ENCODE results near the gene CELA2B. TPM values are rescaled to one million over a fixed set of nuclear protein-coding genes. Genes with fewer than 3 reads are reported as not detected.
"Not testable (repeated sequence)": the region's sequence is repeated elsewhere in the genome, so short reads cannot be mapped to it uniquely, and the experiment has no call there.

The CELA2B gene
- total and polyA plus RNA-seq, 5 donors, result not detected

GRCh38 chr1:15469361-15469760 is 6.5 kb upstream of the CELA2B start:
- Histone ChIP-seq H3K4me3 (ENCODE audit: low read length) (no peak overlapping the region), H3K27me3 (ENCODE audit: control insufficient read depth, insufficient read depth) (no peaks in the 10 kb centered on the region), H3K27ac (ENCODE audit: low read length) (no peak overlapping the region), H3K9me3 (ENCODE audit: control insufficient read depth, low read length) (no peaks in the 10 kb centered on the region), H3K4me1 (ENCODE audit: control insufficient read depth, insufficient read depth, low read length) (no peaks in the 10 kb centered on the region)
- ATAC-seq, result no peak
- DNase-seq, result no peak
- intact Hi-C loops (cut with DNase I), result no loop called here
- 58% methylated on average over 3 of the region's 3 CpGs for WGBS

GRCh38 chr1:15469821-15470448 is 6.0 kb upstream of the CELA2B start:
- H3K27ac ChIP-seq (ENCODE audit: low read length); H3K9me3 ChIP-seq (ENCODE audit: control insufficient read depth, low read length); intact Hi-C loops (cut with DNase I); H3K4me1 ChIP-seq (ENCODE audit: control insufficient read depth, insufficient read depth, low read length); H3K4me3 ChIP-seq (ENCODE audit: low read length); H3K27me3 ChIP-seq (ENCODE audit: control insufficient read depth, insufficient read depth); ATAC-seq: not testable (repeated sequence)
- DNase-seq, result peak in 1 of 3 donors; percentile 11
- WGBS, result 86% methylated on average over 9 of the region's 9 CpGs

- H3K27me3 ChIP-seq (ENCODE audit: control insufficient read depth, insufficient read depth); H3K4me3 ChIP-seq (ENCODE audit: low read length); DNase-seq; H3K4me1 ChIP-seq (ENCODE audit: control insufficient read depth, insufficient read depth, low read length); intact Hi-C loops (cut with DNase I); ATAC-seq; H3K9me3 ChIP-seq (ENCODE audit: control insufficient read depth, low read length); H3K27ac ChIP-seq (ENCODE audit: low read length): not testable (repeated sequence)
- 93% methylated on average over 5 of the region's 5 CpGs for WGBS
Measured at GRCh38 chr1:15471067-15471466, 4.8 kb upstream of the CELA2B start.

GRCh38 chr1:15471723-15472122 is 4.2 kb upstream of the CELA2B start:
- ATAC-seq; intact Hi-C loops (cut with DNase I); H3K27ac ChIP-seq (ENCODE audit: low read length); H3K4me3 ChIP-seq (ENCODE audit: low read length); H3K4me1 ChIP-seq (ENCODE audit: control insufficient read depth, insufficient read depth, low read length); DNase-seq; H3K27me3 ChIP-seq (ENCODE audit: control insufficient read depth, insufficient read depth); H3K9me3 ChIP-seq (ENCODE audit: control insufficient read depth, low read length): not testable (repeated sequence)
- 79% methylated on average over 6 of the region's 6 CpGs for WGBS

GRCh38 chr1:15472587-15472986 is 3.3 kb upstream of the CELA2B start:
- intact Hi-C loops (cut with DNase I), result no loop called here
- no peak for DNase-seq
- Histone ChIP-seq H3K4me3 (ENCODE audit: low read length) (no peak overlapping the region), H3K27ac (ENCODE audit: low read length) (no peak overlapping the region), H3K9me3 (ENCODE audit: control insufficient read depth, low read length) (no peaks in the 10 kb centered on the region), H3K27me3 (ENCODE audit: control insufficient read depth, insufficient read depth) (no peaks in the 10 kb centered on the region), H3K4me1 (ENCODE audit: control insufficient read depth, insufficient read depth, low read length) (no peaks in the 10 kb centered on the region)
- ATAC-seq, result no peak
- WGBS, result 87% methylated on average over 11 of the region's 11 CpGs

GRCh38 chr1:15476927-15477326 is 1.0 kb downstream of the CELA2B start:
- 91% methylated on average over 3 of the region's 3 CpGs for WGBS
- no peak for DNase-seq
- H3K9me3 ChIP-seq (ENCODE audit: control insufficient read depth, low read length), result no peaks in the 10 kb centered on the region
- H3K27ac ChIP-seq (ENCODE audit: low read length), result no peak overlapping the region
- H3K4me3 ChIP-seq (ENCODE audit: low read length), result no peak overlapping the region
- intact Hi-C loops (cut with DNase I), result no loop called here
- no peaks in the 10 kb centered on the region for H3K27me3 ChIP-seq (ENCODE audit: control insufficient read depth, insufficient read depth)
- H3K4me1 ChIP-seq (ENCODE audit: control insufficient read depth, insufficient read depth, low read length), result no peaks in the 10 kb centered on the region
- no peak for ATAC-seq

- Histone ChIP-seq H3K9me3 (ENCODE audit: control insufficient read depth, low read length) (no peaks in the 10 kb centered on the region), H3K27ac (ENCODE audit: low read length) (no peak overlapping the region), H3K4me3 (ENCODE audit: low read length) (no peak overlapping the region), H3K27me3 (ENCODE audit: control insufficient read depth, insufficient read depth) (no peaks in the 10 kb centered on the region), H3K4me1 (ENCODE audit: control insufficient read depth, insufficient read depth, low read length) (no peaks in the 10 kb centered on the region)
- DNase-seq (no peak), ATAC-seq (no peak)
- 90% methylated on average over 5 of the region's 5 CpGs for WGBS
- intact Hi-C loops (cut with DNase I), result no loop called here
Measured at GRCh38 chr1:15477646-15478212, 1.8 kb downstream of the CELA2B start.

- H3K27me3 ChIP-seq (ENCODE audit: control insufficient read depth, insufficient read depth), result no peaks in the 10 kb centered on the region
- H3K9me3 ChIP-seq (ENCODE audit: control insufficient read depth, low read length), result no peaks in the 10 kb centered on the region
- H3K4me3 ChIP-seq (ENCODE audit: low read length), result no peak overlapping the region
- DNase-seq (no peak), ATAC-seq (no peak)
- WGBS, result 94% methylated on average over 11 of the region's 11 CpGs
- H3K4me1 ChIP-seq (ENCODE audit: control insufficient read depth, insufficient read depth, low read length), result no peaks in the 10 kb centered on the region
- H3K27ac ChIP-seq (ENCODE audit: low read length), result no peak overlapping the region
- intact Hi-C loops (cut with DNase I), result no loop called here
Measured at GRCh38 chr1:15479654-15480347, 3.9 kb downstream of the CELA2B start.

GRCh38 chr1:15482455-15482854 is 6.6 kb downstream of the CELA2B start:
- H3K27me3 ChIP-seq (ENCODE audit: control insufficient read depth, insufficient read depth); H3K4me3 ChIP-seq (ENCODE audit: low read length); H3K4me1 ChIP-seq (ENCODE audit: control insufficient read depth, insufficient read depth, low read length); H3K27ac ChIP-seq (ENCODE audit: low read length); DNase-seq; intact Hi-C loops (cut with DNase I); ATAC-seq; H3K9me3 ChIP-seq (ENCODE audit: control insufficient read depth, low read length): not testable (repeated sequence)
- WGBS, result 67% methylated on average over 6 of the region's 6 CpGs

GRCh38 chr1:15482983-15483543 is 7.2 kb downstream of the CELA2B start:
- ATAC-seq; H3K9me3 ChIP-seq (ENCODE audit: control insufficient read depth, low read length); H3K4me3 ChIP-seq (ENCODE audit: low read length); H3K27ac ChIP-seq (ENCODE audit: low read length); H3K27me3 ChIP-seq (ENCODE audit: control insufficient read depth, insufficient read depth); DNase-seq; H3K4me1 ChIP-seq (ENCODE audit: control insufficient read depth, insufficient read depth, low read length); intact Hi-C loops (cut with DNase I): not testable (repeated sequence)
- 85% methylated on average over 15 of the region's 16 CpGs for WGBS

- H3K27ac ChIP-seq (ENCODE audit: low read length), result no peak overlapping the region
- H3K4me3 ChIP-seq (ENCODE audit: low read length), result no peak overlapping the region
- no peak for ATAC-seq
- intact Hi-C loops (cut with DNase I), result no loop called here
- no peaks in the 10 kb centered on the region for H3K27me3 ChIP-seq (ENCODE audit: control insufficient read depth, insufficient read depth)
- H3K4me1 ChIP-seq (ENCODE audit: control insufficient read depth, insufficient read depth, low read length), result no peaks in the 10 kb centered on the region
- WGBS, result 87% methylated on average over 2 of the region's 2 CpGs
- DNase-seq, result no peak
- no peaks in the 10 kb centered on the region for H3K9me3 ChIP-seq (ENCODE audit: control insufficient read depth, low read length)
Measured at GRCh38 chr1:15483971-15484370, 8.1 kb downstream of the CELA2B start.

Data from right cardiac atrium (tissue), 5 donors.